ENCODE measurements around the gene TIE1. TPM values are rescaled to one million over a fixed set of nuclear protein-coding genes. Genes with fewer than 3 reads are reported as not detected.

Gene TIE1
- polyA plus RNA-seq, 3 donors = 0.16 TPM; not detected in 2

DNA sequence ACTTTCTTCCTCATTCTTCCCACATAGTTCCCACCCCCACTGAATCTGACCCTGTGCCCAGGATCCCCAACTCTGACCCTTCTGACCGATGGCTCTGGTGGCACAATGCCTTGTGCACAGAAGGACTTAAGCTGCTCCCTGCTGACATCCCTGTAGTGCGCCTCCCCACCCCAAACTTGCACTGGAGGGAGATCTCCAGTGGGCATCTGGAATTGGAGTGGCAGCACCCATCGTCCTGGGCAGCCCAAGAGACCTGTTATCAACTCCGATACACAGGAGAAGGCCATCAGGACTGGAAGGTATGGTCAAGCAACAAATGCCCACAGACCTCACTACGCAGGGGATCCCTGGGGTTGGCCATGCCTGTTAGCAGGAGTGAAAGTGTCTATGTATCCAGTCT, 45.9 kb downstream of the TIE1 start:
- no peak overlapping the region for H2AFZ ChIP-seq (ENCODE audit: insufficient read depth, low read depth, low read length, poor library complexity, severe bottlenecking)
- WGBS (ENCODE audit: insufficient coverage) = 92% methylated on average over 3 of the region's 5 CpGs
- H3K27ac ChIP-seq (ENCODE audit: low read depth in 1 of 2, low read length in 2 of 2) = no peak overlapping the region
- H4K20me1 ChIP-seq (ENCODE audit: insufficient read depth, low read length) = no peaks in the 10 kb centered on the region
- H3K4me3 ChIP-seq (replicated peaks in 1 of 3; ENCODE audit: low read depth in 2 of 3, low read length in 3 of 3) = no peak overlapping the region
- intact Hi-C loops (cut with micrococcal nuclease) = no loop called here
- no peak overlapping the region for H3K4me3 Mint-ChIP-seq
- H3K9me3 Mint-ChIP-seq = no peaks in the 10 kb centered on the region
- H3K79me2 ChIP-seq (ENCODE audit: insufficient read depth, low read length) = no peaks in the 10 kb centered on the region
- H3K4me2 ChIP-seq (replicated peaks; ENCODE audit: extremely low read depth, low read length, poor library complexity, severe bottlenecking) = no peak overlapping the region
- no peaks in the 10 kb centered on the region for H3K36me3 ChIP-seq (replicated peaks in 1 of 2; ENCODE audit: control insufficient read depth in 1 of 2, insufficient read depth in 2 of 2, low read length in 2 of 2)
- peaks cover 10% of the 10 kb centered on the region for H3K4me1 Mint-ChIP-seq
- no peaks in the 10 kb centered on the region for H3K4me1 ChIP-seq (ENCODE audit: control insufficient read depth in 1 of 2, insufficient read depth in 2 of 2, low read length in 2 of 2)
- H3K36me3 Mint-ChIP-seq = no peaks in the 10 kb centered on the region
- no peak for DNase-seq
- H3K27me3 Mint-ChIP-seq (ENCODE audit: low read depth in 3 of 3) = peaks cover 0 to 5% (median 2%) of the 10 kb centered on the region in 3 donors
- TF ChIP-seq, protein P1, sequence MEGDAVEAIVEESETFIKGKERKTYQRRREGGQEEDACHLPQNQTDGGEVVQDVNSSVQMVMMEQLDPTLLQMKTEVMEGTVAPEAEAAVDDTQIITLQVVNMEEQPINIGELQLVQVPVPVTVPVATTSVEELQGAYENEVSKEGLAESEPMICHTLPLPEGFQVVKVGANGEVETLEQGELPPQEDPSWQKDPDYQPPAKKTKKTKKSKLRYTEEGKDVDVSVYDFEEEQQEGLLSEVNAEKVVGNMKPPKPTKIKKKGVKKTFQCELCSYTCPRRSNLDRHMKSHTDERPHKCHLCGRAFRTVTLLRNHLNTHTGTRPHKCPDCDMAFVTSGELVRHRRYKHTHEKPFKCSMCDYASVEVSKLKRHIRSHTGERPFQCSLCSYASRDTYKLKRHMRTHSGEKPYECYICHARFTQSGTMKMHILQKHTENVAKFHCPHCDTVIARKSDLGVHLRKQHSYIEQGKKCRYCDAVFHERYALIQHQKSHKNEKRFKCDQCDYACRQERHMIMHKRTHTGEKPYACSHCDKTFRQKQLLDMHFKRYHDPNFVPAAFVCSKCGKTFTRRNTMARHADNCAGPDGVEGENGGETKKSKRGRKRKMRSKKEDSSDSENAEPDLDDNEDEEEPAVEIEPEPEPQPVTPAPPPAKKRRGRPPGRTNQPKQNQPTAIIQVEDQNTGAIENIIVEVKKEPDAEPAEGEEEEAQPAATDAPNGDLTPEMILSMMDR (IDR thresholded peaks at IDR 0.05) = no peak
- no peak overlapping the region for H3K9ac ChIP-seq (ENCODE audit: insufficient read depth, low read length, poor library complexity, severe bottlenecking)
- no peaks in the 10 kb centered on the region for H3K27me3 ChIP-seq (ENCODE audit: control insufficient read depth in 2 of 2, insufficient read depth in 2 of 2, low read length in 2 of 2)
- no peak overlapping the region for H3K27ac Mint-ChIP-seq
- no peaks in the 10 kb centered on the region for H3K9me3 ChIP-seq (replicated peaks in 1 of 2; ENCODE audit: control insufficient read depth in 1 of 2, insufficient read depth in 1 of 2, low read length in 2 of 2)

DNA sequence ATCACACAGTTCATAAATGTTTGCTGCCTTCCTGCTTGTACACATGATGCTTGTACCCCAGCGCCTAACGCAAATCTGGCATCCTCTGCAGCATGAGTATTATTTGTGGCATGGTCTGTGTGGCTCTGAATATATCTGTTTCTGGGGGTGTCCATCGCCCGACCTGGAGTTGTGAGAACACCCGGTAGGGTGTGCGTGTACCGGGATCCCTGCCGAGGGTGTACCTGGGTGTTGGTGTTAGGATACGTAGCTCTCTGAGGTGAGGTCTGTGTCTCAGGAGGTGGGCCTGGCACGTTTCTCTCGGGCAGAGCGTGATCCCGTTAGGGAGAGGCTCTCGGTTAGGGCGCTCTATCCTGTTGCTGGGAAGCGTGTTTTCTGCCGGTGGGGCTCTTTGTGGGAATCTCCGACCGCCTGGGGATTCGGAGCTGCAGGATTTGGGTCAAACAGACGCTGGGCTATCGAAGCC, 47.6 kb downstream of the TIE1 start:
- no peaks in the 10 kb centered on the region for H3K79me2 ChIP-seq (ENCODE audit: insufficient read depth, low read length)
- no peaks in the 10 kb centered on the region for H3K9me3 ChIP-seq (replicated peaks in 1 of 2; ENCODE audit: control insufficient read depth in 1 of 2, insufficient read depth in 1 of 2, low read length in 2 of 2)
- no peaks in the 10 kb centered on the region for H4K20me1 ChIP-seq (ENCODE audit: insufficient read depth, low read length)
- H3K4me3 ChIP-seq (replicated peaks in 1 of 3; ENCODE audit: low read depth in 2 of 3, low read length in 3 of 3) = peak overlapping the region in 1 of 3 experiments; percentile 63
- 92% methylated on average over 22 of the region's 22 CpGs for WGBS (ENCODE audit: insufficient coverage)
- Mint-ChIP-seq H3K4me3 (peak overlapping the region; percentile 49 to 55), H3K27ac (no peak overlapping the region), H3K4me1 (peaks cover 16% of the 10 kb centered on the region), H3K36me3 (no peaks in the 10 kb centered on the region), H3K27me3 (ENCODE audit: low read depth in 3 of 3) (peaks cover 2 to 5% (median 2%) of the 10 kb centered on the region in 3 donors), H3K9me3 (no peaks in the 10 kb centered on the region)
- TF ChIP-seq, protein P1 (IDR thresholded peaks at IDR 0.05) = no peak
- H3K27ac ChIP-seq (ENCODE audit: low read depth in 1 of 2, low read length in 2 of 2) = no peak overlapping the region
- no peaks in the 10 kb centered on the region for H3K36me3 ChIP-seq (replicated peaks in 1 of 2; ENCODE audit: control insufficient read depth in 1 of 2, insufficient read depth in 2 of 2, low read length in 2 of 2)
- H2AFZ ChIP-seq (ENCODE audit: insufficient read depth, low read depth, low read length, poor library complexity, severe bottlenecking) = peak overlapping the region; percentile 61
- no peaks in the 10 kb centered on the region for H3K4me1 ChIP-seq (ENCODE audit: control insufficient read depth in 1 of 2, insufficient read depth in 2 of 2, low read length in 2 of 2)
- H3K4me2 ChIP-seq (replicated peaks; ENCODE audit: extremely low read depth, low read length, poor library complexity, severe bottlenecking) = peak overlapping the region; percentile 63
- H3K9ac ChIP-seq (ENCODE audit: insufficient read depth, low read length, poor library complexity, severe bottlenecking) = peak overlapping the region; percentile 46
- H3K27me3 ChIP-seq (ENCODE audit: control insufficient read depth in 2 of 2, insufficient read depth in 2 of 2, low read length in 2 of 2) = no peaks in the 10 kb centered on the region
- intact Hi-C loops (cut with micrococcal nuclease) = no loop called here
- DNase-seq = no peak

All from CD14-positive monocyte (primary cell).